PFSK-1 (cell line): Measurements from ENCODE around the gene FUT7.

Experiments used
- FOXP2 ChIP-seq: optimal IDR thresholded peaks from 2 replicates; pipeline ENCODE3; 2011; ENCODE audit warnings: borderline replicate concordance, control low read depth, inconsistent platforms; ENCODE audit not compliant: insufficient read depth; ENCODE audit errors: extremely low read length, extremely low read depth
- POLR2AphosphoS5 ChIP-seq: IDR thresholded peaks from 2 replicates; pipeline ENCODE4 v1.6.1; 2012; ENCODE audit warnings: low read depth, mild to moderate bottlenecking, control low read depth, low read length, moderate library complexity
- SIN3A ChIP-seq: IDR thresholded peaks from 2 replicates; pipeline ENCODE4 v1.6.1; 2012; ENCODE audit warnings: mild to moderate bottlenecking, low read length, moderate library complexity, borderline replicate concordance; ENCODE audit not compliant: insufficient read depth
- TAF1 ChIP-seq: IDR thresholded peaks from 2 replicates; pipeline ENCODE4 v1.6.1; 2012; ENCODE audit warnings: low read length, control low read depth, borderline replicate concordance; ENCODE audit not compliant: insufficient read depth
- TF ChIP-seq, protein P1 (sequence below), 2 experiments: IDR thresholded peaks; 2 replicates each; pipeline versions ENCODE4 v1.6.1 to v1.8.0; 2011 to 2012; ENCODE audit warnings: low read depth in 2 of 2, low read length in 2 of 2, control low read depth in 1 of 2, inconsistent platforms in 1 of 2, mild to moderate bottlenecking in 1 of 2, moderate library complexity in 1 of 2; ENCODE audit not compliant: insufficient read depth in 1 of 2

Gene FUT7

GRCh38 chr9:137006116-137007003 lies 25.5 kb downstream of the FUT7 start:
- TF ChIP-seq POLR2AphosphoS5 (no peak), FOXP2 (no peak), SIN3A (no peak), TAF1 (no peak)
- TF ChIP-seq, protein P1, sequence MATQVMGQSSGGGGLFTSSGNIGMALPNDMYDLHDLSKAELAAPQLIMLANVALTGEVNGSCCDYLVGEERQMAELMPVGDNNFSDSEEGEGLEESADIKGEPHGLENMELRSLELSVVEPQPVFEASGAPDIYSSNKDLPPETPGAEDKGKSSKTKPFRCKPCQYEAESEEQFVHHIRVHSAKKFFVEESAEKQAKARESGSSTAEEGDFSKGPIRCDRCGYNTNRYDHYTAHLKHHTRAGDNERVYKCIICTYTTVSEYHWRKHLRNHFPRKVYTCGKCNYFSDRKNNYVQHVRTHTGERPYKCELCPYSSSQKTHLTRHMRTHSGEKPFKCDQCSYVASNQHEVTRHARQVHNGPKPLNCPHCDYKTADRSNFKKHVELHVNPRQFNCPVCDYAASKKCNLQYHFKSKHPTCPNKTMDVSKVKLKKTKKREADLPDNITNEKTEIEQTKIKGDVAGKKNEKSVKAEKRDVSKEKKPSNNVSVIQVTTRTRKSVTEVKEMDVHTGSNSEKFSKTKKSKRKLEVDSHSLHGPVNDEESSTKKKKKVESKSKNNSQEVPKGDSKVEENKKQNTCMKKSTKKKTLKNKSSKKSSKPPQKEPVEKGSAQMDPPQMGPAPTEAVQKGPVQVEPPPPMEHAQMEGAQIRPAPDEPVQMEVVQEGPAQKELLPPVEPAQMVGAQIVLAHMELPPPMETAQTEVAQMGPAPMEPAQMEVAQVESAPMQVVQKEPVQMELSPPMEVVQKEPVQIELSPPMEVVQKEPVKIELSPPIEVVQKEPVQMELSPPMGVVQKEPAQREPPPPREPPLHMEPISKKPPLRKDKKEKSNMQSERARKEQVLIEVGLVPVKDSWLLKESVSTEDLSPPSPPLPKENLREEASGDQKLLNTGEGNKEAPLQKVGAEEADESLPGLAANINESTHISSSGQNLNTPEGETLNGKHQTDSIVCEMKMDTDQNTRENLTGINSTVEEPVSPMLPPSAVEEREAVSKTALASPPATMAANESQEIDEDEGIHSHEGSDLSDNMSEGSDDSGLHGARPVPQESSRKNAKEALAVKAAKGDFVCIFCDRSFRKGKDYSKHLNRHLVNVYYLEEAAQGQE (IDR thresholded peaks at IDR 0.05; ENCODE audit: insufficient read depth in 1 of 2, low read depth in 2 of 2, low read length in 2 of 2) = no peak

- TF ChIP-seq SIN3A (no peak), POLR2AphosphoS5 (no peak)
Observed at GRCh38 chr9:137002646-137003041, 29.2 kb downstream of the FUT7 start.

DNA sequence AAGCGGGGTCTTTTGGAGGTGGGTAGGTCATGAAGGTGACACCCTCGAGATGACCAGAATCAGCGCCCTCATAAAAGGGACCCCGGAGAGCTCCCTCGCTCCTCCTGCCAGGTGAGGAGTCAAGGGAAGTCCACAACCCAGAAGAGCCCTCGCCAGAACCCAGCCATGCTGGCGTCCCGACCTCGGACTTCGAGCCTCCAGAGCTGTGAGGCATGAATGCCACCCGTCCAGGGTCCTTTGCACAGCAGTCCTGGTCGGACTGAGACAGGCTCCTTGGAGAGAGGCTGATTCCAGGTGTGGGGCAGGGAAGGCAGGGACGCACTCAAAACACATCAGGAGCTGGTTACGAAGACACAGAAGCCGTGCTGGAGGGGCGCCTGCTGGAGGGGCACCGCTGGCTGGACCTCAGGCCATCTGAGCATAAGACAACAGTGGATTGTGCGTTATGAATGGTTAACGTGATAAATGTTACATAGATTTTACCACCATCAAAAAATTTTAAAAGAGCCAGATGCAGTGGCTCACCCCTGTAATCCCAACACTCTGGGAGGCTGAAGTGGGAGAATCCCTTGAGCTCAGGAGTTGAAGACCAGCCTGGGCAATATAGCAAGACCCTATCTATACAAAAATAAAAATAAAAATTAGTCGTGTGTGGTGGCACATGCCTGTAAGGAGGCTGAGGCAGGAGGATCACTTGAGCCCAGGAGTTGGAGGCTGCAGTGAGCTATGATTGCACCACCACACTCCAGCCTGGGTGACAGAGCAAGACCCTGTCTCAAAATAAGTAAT lies 29.8 kb downstream of the FUT7 start:
- no peak for TF ChIP-seq TAF1
- TF ChIP-seq, protein P1 (IDR thresholded peaks at IDR 0.05; ENCODE audit: insufficient read depth in 1 of 2, low read depth in 2 of 2, low read length in 2 of 2) = no peak
- TF ChIP-seq FOXP2 = no peak
- no peak for TF ChIP-seq POLR2AphosphoS5
- no peak for TF ChIP-seq SIN3A

DNA sequence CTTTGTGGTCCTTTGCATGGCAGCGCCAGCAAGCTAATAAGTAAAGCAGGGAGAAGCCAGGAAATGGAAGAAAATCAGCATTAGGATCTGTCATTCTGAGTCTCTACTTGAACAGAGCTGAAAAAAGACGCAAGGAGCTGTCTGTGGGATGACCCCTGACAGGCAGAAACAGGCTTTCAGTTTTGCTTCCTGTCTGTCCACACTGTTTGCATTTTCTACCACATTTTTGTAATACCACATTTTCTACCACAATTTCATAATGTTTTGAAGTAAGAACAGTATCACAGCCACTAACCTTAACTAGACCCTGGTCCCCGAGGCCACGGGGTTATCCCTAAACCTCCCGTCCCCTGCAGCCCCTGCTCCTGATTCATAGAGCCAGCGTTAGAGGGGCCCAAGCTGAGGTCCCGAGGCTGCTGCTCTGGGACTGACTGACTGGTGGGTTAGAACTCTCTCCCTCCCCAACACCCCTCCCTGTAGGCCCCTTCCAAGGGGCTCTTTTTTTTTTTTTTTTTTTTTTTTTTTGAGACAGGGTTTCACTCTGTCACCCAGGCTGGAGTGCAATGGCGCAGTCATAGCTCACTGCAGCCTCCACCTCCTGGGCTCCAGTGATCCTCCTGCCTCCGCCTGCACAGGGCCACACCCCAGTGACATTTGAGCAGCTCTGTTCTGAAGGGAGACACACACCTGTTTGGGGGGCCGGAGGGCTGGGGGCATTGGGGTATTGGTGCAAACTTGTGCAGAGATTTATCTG lies 31.5 kb downstream of the FUT7 start:
- TF ChIP-seq FOXP2 (no peak), POLR2AphosphoS5 (no peak), SIN3A (no peak), TAF1 (no peak)
- TF ChIP-seq, protein P1 (IDR thresholded peaks at IDR 0.05; ENCODE audit: insufficient read depth in 1 of 2, low read depth in 2 of 2, low read length in 2 of 2) = no peak

DNA sequence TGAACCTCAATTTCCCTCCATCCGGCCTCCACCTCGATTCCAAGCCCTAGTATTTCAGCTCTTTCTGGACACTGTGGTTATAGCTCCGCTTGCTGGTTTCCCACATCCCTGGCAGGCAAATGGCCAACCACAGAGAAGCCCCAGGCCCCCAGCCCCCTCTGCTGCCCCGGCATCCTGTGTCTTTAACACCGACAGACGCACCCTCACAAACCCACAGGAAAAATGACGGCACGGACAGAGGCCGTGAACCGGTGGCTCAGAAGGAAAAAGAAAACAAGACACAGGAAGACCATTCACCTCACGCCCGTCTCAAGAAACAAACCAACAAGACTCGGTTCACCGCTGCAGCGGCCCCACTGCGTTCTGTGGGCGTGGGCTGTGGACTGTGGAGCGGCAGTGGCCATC lies 34.1 kb downstream of the FUT7 start:
- TF ChIP-seq FOXP2 (no peak), SIN3A (no peak), TAF1 (no peak), POLR2AphosphoS5 (no peak)
- TF ChIP-seq, protein P1 (IDR thresholded peaks at IDR 0.05; ENCODE audit: insufficient read depth in 1 of 2, low read depth in 2 of 2, low read length in 2 of 2) = no peak
